HG02623 (cell line): ENCODE results near the gene GUCY1A2.

Source experiments
- ATAC-seq: cut with Tn5 transposase; IDR thresholded peaks from one replicate; pipeline ENCODE4 v1.9.1; 2021; ENCODE audit warnings: moderate library complexity; ENCODE audit not compliant: unreplicated experiment

The GUCY1A2 gene

DNA sequence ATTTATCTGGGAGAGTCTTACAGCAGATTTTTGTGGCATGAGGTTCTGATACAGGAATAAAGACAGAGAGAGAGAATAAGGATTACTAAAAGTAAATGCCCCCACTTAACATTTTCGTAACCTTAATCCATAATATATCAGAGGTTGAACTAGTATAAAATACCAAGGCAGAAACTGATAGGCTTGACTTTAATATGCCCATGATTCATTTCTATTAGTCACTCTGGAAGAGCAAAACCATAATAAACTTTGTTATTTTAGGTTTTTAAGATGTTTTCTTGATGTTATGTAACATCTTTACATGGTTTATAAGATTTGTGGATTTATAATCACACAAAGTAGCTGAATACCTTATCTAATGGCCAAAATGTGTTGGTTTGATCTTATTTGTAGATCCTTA, 19.1 kb downstream of the GUCY1A2 start:
- ATAC-seq, result no peak

GRCh38 chr11:106998916-106999188, 19.4 kb downstream of the GUCY1A2 start:
- ATAC-seq, result no peak

- no peak for ATAC-seq
Measured at GRCh38 chr11:106998116-106998915, 20.0 kb downstream of the GUCY1A2 start.

DNA sequence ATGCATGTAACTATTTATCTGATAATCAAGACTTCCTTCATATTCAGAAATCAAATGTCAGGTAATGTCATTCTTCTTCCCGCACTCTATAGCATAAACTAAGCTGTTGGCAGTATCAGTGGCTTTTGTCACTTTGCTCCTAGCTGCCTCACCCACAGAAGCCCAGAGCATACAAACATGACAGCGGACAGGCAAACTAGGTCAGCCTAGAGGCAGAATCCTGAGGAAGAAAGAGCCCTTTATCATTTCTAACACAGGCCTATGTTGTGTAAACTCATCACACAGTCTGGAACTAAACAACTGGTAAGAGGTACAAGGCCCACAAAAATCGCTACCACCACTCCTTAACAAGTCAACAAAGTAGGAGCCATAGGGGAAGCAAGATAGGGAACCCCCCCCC, 21.0 kb downstream of the GUCY1A2 start:
- no peak for ATAC-seq

- ATAC-seq, result no peak
Measured at GRCh38 chr11:106996691-106997090, 21.6 kb downstream of the GUCY1A2 start.

- no peak for ATAC-seq
Measured at GRCh38 chr11:106990331-106990730, 27.9 kb downstream of the GUCY1A2 start.

DNA sequence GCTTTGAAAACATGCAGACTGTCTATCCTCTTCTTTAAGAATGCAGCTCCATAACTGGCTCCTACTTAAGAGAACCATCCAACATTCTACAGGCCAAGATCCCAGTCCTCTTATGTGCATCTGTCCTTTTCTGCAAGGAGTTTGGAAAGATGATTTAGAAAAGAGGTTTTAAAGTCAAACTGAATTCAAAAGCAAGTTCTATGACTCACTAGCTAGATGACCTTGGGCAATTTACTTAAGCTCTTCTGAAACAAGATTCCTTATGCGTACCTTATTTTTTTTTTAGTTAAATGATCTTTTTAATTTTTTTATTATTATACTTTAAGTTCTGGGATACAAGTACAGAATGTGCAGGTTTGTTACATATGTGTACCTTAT, 29.2 kb downstream of the GUCY1A2 start:
- no peak for ATAC-seq

- ATAC-seq, result no peak
Measured at GRCh38 chr11:106988151-106989077, 29.9 kb downstream of the GUCY1A2 start.

GRCh38 chr11:106986673-106987072, 31.6 kb downstream of the GUCY1A2 start:
- no peak for ATAC-seq

DNA sequence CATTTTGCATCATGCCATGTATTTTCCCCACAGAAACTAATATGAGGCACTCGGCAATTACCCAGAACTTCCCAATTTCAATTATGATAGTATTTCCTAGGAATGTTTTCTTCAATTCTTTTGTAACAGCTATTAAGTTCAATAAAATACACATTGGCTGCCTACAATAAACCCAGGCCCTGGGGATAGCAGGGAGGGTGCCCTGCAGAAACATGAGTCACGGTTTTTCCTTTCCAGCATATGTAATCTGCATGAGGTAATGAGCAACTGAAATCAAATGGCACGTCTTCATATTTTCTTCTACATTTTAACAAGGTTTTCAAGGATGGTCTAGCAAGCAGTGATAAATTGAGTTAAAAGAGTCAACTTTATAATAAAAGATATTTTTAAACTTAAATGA, 32.0 kb downstream of the GUCY1A2 start:
- ATAC-seq, result no peak

DNA sequence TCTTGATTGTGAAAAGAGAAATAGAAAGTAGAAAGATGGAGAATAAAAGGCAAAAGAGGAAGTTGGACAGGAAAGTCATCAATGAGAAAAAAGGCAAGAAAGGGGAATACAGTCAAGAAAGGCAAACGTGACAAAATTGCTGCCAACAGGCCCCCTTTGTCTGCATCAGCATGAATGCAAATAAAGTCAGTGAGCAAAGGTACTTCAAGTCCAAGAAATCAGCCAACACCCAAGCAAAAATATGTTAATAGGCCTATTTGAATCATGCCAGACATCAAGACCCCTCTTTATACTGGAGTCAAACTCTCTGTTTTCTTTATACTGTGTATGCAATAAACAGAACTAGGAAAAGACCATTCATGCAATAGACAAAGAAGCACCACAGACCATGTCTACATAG, 34.3 kb downstream of the GUCY1A2 start:
- ATAC-seq, result no peak

DNA sequence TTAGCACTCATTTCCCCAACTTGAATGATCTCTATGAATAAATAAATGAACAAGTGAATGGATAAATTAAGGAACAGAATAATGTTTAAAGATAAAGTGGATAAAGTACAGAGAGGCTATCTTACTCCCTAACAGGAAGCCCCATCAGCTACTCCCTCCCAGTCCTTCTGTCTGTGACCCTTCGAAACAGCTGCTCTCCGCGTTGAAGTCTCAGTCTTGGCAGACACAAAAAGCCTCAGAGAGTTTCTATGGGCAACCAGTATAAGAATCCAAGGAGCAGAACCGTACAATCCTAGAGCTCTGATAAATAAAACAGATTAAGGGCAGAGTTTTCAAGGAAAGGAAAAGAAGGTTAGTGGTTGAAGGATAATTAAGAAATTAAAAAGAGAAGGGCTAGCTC, 35.0 kb downstream of the GUCY1A2 start:
- ATAC-seq, result no peak

- ATAC-seq, result no peak
Measured at GRCh38 chr11:106974831-106975230, 43.4 kb downstream of the GUCY1A2 start.

DNA sequence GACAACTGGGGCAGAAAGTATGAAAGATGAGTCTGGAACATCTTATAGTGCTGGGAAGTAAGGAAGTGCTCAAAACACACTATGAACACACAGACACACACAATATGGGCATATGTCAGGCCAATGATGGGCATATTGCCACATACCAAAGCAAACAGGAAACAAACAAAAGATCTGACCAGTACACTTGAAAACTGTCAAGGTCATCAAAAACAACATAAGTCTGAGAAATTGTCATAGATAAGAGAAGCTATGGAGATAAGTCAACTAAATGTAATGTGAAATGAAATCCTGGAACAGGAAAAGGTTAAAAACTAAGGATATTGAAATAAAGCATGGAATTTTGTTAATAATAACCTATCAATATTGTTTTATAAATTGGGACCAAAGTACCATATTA, 46.4 kb downstream of the GUCY1A2 start:
- no peak for ATAC-seq

- ATAC-seq, result no peak
Measured at GRCh38 chr11:106969644-106970355, 48.5 kb downstream of the GUCY1A2 start.

DNA sequence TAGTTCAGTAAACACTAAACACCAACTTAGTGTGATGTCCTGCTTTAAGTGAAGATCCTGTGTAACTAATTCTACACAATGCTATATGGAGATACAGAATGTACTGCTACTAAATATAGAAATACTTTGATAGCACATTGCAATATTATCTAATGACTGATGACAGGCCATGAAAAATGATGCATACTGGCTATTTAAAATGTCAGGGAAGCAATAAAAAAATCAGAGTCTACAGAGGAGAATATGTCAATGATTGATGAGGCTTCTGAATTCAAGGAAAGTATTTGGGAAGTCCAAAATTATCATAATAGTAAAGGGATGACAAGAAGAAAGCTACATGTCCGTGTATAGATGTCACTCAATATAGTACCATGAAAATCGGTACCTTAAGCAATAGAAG, 55.3 kb downstream of the GUCY1A2 start:
- ATAC-seq, result no peak

GRCh38 chr11:106961518-106961917, 56.8 kb downstream of the GUCY1A2 start:
- ATAC-seq, result no peak

- no peak for ATAC-seq
Measured at GRCh38 chr11:106961048-106961447, 57.2 kb downstream of the GUCY1A2 start.

DNA sequence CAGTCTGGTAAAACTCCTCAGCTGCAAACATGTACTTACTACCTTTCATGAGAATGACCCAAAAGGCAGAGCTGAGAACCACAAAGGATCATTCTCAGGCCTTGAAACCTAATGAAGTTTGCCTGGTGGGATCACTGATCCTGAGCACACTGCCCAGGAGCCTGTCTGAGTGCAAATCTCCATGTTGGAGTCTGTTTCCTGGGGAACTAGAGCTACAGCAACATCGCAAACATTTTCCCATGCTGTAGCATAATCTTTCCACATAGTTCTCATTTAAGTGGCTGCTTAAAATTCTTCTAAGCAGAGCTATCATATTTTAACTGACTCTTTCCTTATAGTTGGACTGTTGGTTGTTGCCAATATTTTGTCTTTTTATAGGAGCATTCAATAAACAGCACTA, 58.5 kb downstream of the GUCY1A2 start:
- no peak for ATAC-seq

GRCh38 chr11:106959386-106959785, 58.9 kb downstream of the GUCY1A2 start:
- no peak for ATAC-seq

DNA sequence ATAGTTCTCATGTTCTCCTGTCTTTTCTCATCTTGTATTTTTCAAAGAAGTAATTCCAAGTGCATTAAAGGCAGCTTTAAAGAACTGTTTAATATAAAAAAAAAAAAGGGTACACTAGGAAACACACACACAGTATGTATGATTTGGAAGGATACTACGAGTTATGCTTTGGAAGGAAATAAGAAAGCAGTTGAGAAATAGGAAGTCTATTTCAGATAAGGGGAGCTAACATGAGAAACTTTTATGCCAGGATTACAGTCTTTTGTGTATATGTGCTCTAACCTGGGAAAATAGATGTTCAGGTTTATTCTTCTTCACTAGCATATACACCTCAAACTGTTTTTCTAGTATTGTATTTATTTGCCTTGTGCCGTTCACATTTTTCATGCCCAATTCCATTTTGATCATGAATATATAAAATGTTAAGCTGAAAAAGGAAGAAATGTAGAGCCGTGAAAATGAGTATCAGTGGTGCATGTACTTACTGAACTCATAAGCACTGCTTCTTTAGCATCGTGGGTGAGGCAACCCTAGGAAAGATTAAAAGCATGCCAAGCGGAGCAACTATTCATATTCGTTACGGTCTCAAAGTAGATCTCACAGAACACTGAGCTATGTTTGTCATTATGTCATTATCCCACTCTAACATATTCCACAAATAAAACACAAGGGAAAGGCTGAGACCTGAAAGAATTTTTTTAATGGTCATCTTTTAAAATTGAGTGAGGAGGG, 59.6 kb downstream of the GUCY1A2 start:
- no peak for ATAC-seq
